ENCODE measurements around the gene DNAH12. TPM values are rescaled to one million over a fixed set of nuclear protein-coding genes. Genes with fewer than 3 reads are reported as not detected.

Gene DNAH12
- total and polyA plus RNA-seq, 2 of the 13 experiments (the other 11 are each of a cell fraction or from before 2014, with no cell fraction given), result 0.11 TPM

DNA sequence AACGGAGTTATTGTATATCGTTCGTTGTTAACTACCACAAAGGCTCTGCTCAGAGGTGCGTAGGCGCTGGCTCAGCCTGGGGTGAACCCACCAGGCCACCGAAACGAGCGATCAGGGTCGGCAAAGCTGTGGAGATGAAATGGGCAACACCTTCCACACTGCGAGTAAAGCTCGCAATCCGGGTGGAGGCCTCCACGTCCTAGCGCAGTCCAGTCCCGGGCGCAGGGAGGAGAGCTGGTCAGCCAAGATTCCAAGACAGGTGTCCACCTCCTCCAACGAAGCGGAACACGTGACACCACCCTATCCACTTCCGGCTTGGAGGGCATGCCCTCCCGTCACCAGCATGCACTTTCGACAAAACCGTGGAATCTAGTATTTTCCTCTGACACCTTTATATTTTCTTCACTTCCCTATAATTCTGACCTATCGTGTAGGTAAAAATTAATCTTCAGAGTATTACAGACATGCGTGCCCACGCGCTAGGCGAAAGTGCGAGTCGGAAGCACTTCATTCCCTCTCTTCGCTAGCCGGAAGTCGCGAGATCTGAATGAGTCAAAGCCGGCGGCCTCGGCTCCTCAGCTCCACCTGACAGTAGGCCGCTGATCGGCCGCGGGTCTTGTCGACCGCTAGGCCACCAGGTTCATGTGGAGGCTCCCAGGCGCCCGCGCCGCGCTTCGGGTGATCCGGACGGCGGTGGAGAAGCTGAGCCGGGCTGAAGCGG is 11.8 kb upstream of the DNAH12 start, which contains the start of gene PDE12 (continued):
- TF ChIP-seq, protein P1, sequence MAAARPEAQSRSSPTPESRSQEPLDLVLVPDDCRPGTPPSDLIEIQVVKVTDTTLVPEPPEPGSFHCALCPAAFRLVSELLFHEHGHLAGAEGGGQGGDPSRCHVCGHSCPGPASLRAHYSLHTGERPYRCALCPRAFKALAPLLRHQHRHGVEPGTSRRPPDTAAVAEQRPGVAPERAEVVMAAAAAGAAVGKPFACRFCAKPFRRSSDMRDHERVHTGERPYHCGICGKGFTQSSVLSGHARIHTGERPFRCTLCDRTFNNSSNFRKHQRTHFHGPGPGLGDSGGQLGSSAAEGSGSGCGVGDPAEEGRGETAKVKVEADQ (CRISPR knock-in tag; IDR thresholded peaks at IDR 0.05; ENCODE audit: borderline replicate concordance), result peak; percentile 71; the same call in 1 of the 2 replicates
- TF ChIP-seq ZSCAN30 (CRISPR knock-in tag; IDR thresholded peaks at IDR 0.05) (peak; percentile 97; the same call in 1 of the 2 replicates), FOXA1 (IDR thresholded peaks at IDR 0.05) (no peak), FOXA1 (CRISPR knock-in tag; IDR thresholded peaks at IDR 0.05) (peak; percentile 11; the same call in 1 of the 2 replicates), FOSL1 (CRISPR knock-in tag; IDR thresholded peaks at IDR 0.05; ENCODE audit: borderline replicate concordance) (no peak; the same call in 1 of the 2 replicates), ZNF564 (CRISPR knock-in tag; IDR thresholded peaks at IDR 0.05) (no peak), ZNF652 (CRISPR knock-in tag; IDR thresholded peaks at IDR 0.05; ENCODE audit: borderline replicate concordance, low read depth) (no peak), ZNF609 (CRISPR knock-in tag; IDR thresholded peaks at IDR 0.05; ENCODE audit: borderline replicate concordance) (peak; percentile 40), ZMYM4 (CRISPR knock-in tag; IDR thresholded peaks at IDR 0.05) (peak; percentile 90), TFAP4 (IDR thresholded peaks at IDR 0.05; ENCODE audit: borderline replicate concordance, low read depth) (peak; percentile 16; the same call in 1 of the 2 replicates), GFI1 (CRISPR knock-in tag; IDR thresholded peaks at IDR 0.05; ENCODE audit: borderline replicate concordance) (peak; percentile 62; the same call in 1 of the 2 replicates), GABPA (IDR thresholded peaks at IDR 0.05; ENCODE audit: low read depth, low read length) (peak; percentile 77), GABPA (CRISPR knock-in tag; IDR thresholded peaks at IDR 0.05; ENCODE audit: low read depth) (peak; percentile 98), ZNF792 (CRISPR knock-in tag; IDR thresholded peaks at IDR 0.05) (no peak), ZNF616 (CRISPR knock-in tag; IDR thresholded peaks at IDR 0.05; ENCODE audit: low read depth) (peak; percentile 88; the same call in 1 of the 2 replicates), ZC3H4 (CRISPR knock-in tag; IDR thresholded peaks at IDR 0.05; ENCODE audit: borderline replicate concordance) (no peak), NFATC3 (CRISPR knock-in tag; IDR thresholded peaks at IDR 0.05) (no peak), ZNF460 (CRISPR knock-in tag; IDR thresholded peaks at IDR 0.05; ENCODE audit: borderline replicate concordance) (no peak; the same call in 1 of the 2 replicates), ETV5 (CRISPR knock-in tag; IDR thresholded peaks at IDR 0.05; ENCODE audit: borderline replicate concordance) (peak; percentile 95)
- TF ChIP-seq, protein P2, sequence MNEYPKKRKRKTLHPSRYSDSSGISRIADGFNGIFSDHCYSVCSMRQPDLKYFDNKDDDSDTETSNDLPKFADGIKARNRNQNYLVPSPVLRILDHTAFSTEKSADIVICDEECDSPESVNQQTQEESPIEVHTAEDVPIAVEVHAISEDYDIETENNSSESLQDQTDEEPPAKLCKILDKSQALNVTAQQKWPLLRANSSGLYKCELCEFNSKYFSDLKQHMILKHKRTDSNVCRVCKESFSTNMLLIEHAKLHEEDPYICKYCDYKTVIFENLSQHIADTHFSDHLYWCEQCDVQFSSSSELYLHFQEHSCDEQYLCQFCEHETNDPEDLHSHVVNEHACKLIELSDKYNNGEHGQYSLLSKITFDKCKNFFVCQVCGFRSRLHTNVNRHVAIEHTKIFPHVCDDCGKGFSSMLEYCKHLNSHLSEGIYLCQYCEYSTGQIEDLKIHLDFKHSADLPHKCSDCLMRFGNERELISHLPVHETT (CRISPR knock-in tag; conservative IDR thresholded peaks at IDR 0.05), result peak; percentile 87
- TF ChIP-seq, protein P3, sequence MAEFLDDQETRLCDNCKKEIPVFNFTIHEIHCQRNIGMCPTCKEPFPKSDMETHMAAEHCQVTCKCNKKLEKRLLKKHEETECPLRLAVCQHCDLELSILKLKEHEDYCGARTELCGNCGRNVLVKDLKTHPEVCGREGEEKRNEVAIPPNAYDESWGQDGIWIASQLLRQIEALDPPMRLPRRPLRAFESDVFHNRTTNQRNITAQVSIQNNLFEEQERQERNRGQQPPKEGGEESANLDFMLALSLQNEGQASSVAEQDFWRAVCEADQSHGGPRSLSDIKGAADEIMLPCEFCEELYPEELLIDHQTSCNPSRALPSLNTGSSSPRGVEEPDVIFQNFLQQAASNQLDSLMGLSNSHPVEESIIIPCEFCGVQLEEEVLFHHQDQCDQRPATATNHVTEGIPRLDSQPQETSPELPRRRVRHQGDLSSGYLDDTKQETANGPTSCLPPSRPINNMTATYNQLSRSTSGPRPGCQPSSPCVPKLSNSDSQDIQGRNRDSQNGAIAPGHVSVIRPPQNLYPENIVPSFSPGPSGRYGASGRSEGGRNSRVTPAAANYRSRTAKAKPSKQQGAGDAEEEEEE (CRISPR knock-in tag; IDR thresholded peaks at IDR 0.05; ENCODE audit: borderline replicate concordance), result no peak

All from HepG2 (cell line).